IPS-18c (cell line): Measurements from ENCODE around the gene JSRP1.

Experiments used
- H3K4me3 ChIP-seq: 2 replicates; pipeline ENCODE4 v1.7.0; 2013; ENCODE audit warnings: low read depth, mild to moderate bottlenecking, low read length, moderate library complexity; ENCODE audit not compliant: insufficient read depth
- H3K9me3 ChIP-seq: one replicate; pipeline ENCODE4 v1.6.1; 2013; ENCODE audit warnings: mild to moderate bottlenecking, low read length, moderate library complexity; ENCODE audit not compliant: control insufficient read depth, insufficient read depth

The JSRP1 gene

DNA sequence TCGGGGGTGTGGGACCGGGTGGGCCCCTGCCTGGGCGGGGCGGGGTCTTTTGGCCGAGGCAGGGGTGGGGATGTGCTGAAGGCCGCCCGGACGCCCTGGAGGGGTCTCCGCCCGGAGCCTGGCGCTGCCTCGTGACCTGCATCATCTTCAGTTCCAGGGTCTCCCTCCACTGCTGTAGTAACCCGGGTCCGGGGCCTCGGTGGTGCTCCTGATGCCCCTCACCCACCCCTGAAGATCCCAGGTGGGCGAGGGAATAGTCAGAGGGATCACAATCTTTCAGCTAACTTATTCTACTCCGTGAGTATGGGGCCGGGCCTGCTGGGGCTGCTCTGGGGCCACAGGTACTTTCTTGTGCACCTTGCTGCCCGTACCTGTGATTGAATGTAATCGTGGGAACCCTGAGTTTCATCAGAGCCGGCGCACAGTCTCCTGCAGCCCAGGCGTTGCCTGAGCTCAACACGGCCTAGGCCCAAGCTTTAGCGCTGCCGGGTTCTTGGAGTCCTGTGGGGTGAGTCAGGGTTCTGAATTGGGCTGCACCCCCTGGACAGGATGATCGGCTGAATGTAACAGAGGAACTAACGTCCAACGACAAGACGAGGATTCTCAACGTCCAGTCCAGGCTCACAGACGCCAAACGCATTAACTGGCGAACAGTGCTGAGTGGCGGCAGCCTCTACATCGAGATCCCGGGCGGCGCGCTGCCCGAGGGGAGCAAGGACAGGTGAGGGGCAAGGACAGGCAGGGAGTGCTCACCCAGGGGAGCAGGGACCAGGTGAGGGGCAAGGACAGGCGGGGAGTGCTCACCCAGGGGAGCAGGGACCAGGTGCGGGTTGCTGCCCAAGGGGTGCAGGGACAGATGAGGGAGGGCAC, 15.3 kb upstream of the JSRP1 start:
- Histone ChIP-seq H3K4me3 (peak overlapping the region; percentile 98), H3K9me3 (no peaks in the 10 kb centered on the region)

DNA sequence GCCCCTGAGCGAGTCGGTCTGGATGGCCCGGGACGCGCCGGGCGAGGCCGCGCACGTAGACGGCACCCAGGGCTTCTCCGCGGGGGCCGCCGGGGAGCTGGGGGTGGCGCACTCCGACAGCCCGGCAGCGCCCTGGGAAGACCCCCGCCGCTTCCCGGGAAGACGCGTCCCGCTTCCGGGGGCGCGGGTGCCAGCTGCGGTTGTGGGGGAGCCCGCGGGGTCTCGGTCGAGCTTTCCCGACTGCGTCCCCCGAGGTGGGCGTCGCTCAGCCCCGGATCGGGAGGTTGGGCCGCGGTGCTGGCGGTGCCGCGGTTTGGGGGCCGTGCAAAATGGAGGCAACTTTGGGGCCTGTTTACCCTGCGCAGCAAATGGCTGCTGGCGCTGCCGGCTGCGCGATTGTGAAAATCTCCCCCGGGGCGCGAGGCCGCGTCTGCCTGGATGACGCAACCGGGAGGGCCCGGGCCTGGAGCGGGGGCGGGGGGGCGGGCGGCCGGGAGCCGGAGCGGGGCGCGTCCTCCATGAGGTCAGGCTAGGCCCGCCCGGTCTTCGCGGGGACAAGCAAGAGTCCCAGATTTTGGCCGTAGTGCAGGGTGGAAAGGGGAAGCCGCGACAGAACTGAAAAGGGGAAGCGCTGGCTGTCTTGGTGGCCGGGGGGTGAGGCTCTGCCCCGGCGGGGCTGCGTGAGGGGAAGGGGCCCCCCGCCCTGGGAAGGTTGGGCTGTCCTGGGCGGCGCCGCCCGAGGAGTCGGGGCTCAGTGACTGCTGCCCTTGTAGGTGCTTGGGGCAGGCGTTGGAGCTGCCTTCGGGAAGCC, 14.4 kb upstream of the JSRP1 start:
- H3K4me3 ChIP-seq, result peak overlapping the region; percentile 98
- H3K9me3 ChIP-seq, result no peaks in the 10 kb centered on the region

DNA sequence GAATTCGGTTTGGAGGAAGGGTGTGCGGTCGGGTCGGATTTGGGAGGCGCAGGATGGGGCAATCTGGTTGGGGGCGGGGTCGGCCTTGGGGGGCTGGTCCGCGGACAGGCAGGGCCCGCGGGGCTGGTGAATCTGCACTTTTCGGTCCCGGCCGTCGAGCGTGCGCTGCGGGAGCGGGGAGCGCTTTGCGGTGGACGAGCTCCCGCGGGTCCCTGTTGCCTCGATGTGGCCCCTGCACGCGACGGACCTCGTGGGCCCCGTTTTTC, 13.9 kb upstream of the JSRP1 start:
- Histone ChIP-seq H3K4me3 (peak overlapping the region; percentile 98), H3K9me3 (no peaks in the 10 kb centered on the region)

DNA sequence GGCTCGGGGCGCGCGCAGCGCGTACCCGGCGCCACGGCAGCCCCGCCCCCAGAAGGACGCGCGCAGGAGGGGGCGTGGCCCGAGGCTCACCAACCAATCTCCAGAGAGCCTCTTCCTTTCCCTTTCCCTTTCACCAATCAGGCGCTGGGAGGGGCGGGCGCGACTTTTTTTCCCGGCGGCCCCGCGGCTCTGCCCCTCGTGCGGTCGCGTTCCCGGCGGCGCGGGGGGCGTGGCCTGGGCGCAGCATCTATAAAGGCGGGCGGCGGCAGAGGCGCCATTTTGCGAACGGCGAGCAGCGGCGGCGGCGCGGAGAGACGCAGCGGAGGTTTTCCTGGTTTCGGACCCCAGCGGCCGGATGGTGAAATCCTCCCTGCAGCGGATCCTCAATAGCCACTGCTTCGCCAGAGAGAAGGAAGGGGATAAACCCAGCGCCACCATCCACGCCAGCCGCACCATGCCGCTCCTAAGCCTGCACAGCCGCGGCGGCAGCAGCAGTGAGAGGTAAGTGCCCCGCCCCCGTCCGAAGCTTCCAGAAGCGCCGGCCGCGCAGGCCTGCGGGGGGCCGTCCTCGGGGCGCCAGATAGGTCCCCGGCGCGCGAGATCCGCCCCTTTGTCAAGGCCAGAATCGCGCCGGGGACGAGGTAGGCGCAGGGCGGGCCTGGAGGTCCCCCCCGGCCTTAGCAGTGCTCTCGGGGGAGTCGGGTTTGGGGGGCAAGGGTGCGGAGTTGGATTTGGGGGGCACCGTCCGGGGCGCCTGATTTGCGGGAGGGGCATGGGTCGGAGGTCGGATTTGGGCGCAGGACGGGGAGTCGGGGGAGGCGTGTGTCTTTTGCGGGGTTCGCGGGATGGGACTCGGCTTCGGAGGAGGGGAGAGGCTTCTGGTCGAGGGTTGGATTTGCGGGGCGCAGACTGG, 13.3 kb upstream of the JSRP1 start:
- H3K9me3 ChIP-seq, result no peaks in the 10 kb centered on the region

DNA sequence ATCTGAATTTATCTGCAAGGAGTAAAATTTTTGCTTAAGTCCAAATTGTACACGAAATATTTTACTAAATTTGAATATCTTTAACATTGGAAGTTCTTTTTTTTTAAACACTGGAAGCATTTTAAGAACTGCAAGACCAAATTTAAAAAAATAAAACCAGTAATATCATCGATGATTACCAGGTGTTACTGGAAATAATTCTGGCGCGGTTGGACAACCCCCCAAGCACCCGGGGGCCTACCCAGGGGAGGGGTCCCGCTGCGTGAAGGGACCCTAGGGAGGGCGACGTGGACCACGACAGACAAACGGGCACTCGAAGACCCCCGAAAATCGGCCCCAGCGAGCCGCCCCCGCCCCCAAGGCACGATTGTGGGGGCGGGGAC, 12.6 kb upstream of the JSRP1 start:
- no peaks in the 10 kb centered on the region for H3K9me3 ChIP-seq

More for the DNA sequence above, 13.3 kb upstream of the JSRP1 start:
- H3K4me3 ChIP-seq, result peak overlapping the region; percentile 98

DNA sequence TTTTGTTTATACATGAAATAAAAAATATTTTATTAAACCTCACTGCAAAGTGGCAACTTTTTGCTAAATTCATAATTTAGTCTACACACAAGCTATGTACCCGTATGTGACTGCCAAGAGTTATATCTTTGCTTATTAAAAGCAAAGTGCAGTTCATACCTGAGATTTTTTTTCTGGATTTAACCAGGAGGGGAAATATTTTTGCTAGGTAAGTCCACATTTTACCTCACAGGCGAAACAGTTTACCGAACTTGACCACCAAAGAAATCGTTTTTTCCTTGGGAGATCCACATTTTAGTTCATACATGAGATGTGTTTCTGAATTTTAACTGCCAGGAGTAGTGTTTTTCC, 12.2 kb upstream of the JSRP1 start:
- no peaks in the 10 kb centered on the region for H3K9me3 ChIP-seq
- peak overlapping the region; percentile 78; the same call in 1 of the 2 replicates for H3K4me3 ChIP-seq

More for the DNA sequence above, 12.6 kb upstream of the JSRP1 start:
- H3K4me3 ChIP-seq, result peak overlapping the region; percentile 78

DNA sequence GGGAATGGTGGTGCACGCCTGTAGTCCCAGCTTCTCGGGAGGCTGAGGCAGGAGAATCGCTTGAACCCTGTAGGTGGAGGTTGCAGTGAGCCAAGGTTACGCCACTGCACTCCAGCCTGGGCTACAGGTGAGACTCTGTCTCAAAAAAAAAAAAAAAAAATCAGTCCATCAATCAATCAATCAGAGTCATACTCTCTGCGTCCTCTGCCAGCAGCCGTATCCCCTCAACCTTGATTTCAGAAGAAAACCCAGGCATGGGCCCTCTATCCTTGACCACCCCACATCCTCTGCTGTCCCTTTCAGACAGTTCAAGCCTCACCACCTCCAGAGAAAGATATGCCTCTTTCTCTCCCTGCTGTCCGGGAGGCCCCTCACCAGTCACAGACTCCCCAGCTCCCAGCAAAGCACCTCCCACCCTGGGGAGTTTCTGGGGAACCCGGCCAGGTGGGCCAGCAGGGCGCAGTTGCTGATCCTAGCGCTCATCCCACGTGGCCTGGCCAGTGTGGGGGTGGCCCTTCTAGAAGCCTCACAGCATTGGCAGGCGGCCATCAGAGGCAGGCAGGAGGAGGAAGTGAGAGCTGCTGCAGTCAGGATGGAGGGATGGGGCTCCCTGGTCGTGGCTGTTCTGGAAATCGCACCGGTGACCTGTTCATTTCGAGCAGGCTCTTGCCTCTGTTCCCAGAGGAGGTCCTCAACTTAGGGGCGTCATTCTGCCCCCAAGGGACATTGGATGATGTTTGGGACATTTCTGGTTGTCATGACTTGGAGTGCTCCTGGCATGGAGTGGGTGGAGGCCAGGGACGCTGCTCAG, 10.2 kb upstream of the JSRP1 start:
- Histone ChIP-seq H3K9me3 (no peaks in the 10 kb centered on the region), H3K4me3 (no peak overlapping the region)

DNA sequence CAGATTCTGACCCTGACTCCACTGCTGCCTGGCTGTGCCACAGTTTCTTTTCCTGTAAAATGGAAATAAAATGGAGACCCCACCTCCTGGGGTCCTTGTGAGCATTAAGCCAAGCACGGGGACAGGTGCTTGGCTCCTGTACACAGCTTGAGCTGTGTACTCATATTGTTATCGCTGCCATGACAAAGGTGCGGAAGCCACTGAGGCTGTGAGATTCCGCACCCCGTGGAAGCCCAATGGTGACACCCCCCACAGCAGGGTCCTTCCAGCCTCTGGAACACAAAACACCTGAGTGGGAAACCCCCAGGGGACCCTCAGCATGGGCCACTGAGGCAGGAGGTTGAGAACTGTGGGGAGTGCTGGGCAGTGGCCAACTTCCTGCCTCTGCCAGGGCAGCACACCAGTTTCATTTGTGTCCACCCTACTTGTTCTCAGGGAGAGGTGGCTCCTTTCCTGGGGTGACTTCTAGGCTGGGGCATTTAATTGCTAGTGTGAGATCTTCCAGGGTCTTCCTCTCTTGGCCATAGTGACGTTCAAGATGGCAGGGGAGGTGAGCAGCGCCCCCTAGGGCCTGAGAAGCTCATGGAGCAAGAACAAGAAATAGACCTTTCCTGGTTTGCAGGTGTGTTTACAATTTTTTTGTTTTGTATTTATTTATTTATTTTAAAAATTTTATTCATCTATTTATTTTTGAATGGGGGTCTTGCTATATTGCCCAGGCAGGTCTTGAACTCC, 5.4 kb upstream of the JSRP1 start:
- H3K9me3 ChIP-seq, result no peaks in the 10 kb centered on the region
- no peak overlapping the region for H3K4me3 ChIP-seq

DNA sequence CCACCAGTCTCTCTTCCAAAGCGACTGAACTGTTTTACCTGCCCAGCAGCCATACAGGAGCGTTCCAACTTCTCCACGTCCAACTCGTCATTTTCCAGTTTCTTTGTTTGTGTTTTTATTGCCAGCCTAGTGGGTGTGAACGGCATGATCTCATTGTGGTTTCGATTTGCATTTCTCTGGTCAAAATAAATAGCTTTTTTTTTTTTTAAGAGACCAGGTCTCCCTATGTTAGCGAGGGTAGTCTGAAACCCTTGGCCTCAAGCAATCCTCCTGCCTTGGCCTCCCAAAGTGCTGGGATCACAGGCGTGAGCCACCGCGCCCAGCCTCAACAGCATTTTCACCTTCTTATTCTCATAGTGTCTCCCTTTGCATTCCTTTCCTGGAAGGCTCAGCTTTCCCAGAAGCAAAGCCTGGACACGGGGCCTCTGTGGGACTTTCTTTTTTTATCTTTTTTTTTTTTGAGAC, 4.2 kb upstream of the JSRP1 start:
- Histone ChIP-seq H3K4me3 (no peak overlapping the region), H3K9me3 (no peaks in the 10 kb centered on the region)

DNA sequence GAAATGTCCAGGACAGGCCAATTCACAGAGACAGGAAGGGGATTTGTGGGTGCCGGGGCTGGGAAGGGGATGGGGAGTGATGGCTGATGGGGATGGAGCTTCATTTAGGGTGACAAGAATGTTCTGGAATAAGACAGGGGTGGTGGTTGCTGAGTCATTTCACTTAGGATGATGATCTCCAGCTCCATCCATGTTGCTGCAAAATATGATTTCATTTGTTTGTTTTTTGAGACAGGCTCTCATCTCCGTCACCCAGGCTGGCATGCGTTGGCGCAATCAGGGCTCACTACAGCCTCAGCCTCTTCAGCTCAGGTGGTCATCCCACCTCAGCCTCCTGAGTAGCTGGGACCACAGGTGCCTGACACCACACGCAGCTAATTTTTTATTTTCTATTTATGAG, 3.1 kb upstream of the JSRP1 start:
- no peak overlapping the region for H3K4me3 ChIP-seq
- H3K9me3 ChIP-seq, result no peaks in the 10 kb centered on the region

DNA sequence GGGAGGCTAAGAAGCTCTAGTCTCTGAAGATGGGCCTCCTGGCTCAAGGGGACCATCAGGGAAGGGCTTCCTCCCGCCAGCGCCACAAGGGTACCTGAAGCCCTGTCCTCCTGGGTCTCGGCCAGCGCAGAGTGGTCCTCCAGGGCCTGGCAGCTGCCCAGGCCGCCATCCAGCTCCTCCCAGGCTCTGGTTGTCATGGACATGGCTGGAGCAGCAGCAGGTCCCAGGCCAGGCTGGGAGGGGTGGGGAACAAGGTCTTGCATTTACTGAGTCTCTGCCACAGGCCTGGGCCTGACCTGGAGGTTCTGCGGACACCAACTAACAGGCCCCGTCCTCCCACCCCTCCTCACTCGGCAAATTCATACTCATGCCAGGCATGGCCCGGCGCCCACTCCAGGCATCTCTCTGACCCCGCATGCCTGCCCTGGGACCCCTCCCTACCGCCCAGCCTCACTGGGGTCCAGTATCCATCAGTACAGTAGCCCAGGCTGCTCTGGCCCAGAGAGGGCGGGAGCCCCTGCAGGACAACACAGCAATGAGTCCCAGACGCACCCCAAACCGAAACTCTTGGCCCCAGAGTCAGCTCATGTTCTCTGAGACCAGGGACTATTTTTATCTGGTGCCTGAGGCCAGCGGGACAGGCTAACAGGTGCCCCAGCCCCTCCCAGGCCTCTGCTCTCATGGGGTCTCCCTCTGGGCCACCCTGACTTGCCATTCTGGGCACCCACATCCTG, 938 bp downstream of the JSRP1 start:
- H3K4me3 ChIP-seq, result no peak overlapping the region
- no peaks in the 10 kb centered on the region for H3K9me3 ChIP-seq

DNA sequence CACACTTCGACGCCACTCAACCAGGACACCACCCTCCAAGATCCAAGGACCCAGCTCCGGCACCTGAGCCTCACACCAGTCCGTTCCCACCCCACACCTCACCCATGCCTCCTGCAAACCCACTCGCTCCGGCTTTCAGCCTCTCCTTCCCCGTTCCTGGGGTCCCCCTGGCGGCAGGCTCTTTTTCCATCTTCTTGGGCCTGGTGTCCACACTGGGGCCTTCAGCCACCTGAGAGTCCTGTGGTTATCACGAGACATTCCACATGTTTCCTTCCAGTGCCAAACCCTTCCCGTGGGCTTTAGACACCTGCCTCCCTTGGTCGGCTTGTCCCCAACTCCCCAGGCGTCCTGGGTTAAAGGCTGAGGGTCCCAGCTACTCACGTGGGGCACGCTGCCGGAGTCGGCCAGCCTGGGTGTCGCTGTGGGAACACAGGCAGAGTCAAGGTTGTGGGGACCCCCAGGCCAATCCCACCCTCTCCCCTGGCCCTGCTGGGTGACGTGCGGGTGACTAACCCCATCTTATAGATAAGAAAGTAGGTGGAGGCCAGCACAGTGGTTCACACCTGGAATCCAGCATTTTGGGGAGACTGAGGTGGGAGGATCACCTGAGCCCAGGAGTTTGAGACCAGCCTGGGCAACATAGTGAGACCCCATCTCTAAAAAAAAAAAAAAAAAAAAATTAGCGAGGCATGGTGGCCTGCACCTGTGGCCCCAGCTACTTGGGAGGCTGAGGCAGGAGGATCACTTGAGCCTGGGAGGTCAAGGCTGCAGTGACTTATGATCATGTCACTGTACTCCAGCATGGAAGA, 1.9 kb downstream of the JSRP1 start:
- Histone ChIP-seq H3K4me3 (peak overlapping the region; percentile 57), H3K9me3 (no peaks in the 10 kb centered on the region)

DNA sequence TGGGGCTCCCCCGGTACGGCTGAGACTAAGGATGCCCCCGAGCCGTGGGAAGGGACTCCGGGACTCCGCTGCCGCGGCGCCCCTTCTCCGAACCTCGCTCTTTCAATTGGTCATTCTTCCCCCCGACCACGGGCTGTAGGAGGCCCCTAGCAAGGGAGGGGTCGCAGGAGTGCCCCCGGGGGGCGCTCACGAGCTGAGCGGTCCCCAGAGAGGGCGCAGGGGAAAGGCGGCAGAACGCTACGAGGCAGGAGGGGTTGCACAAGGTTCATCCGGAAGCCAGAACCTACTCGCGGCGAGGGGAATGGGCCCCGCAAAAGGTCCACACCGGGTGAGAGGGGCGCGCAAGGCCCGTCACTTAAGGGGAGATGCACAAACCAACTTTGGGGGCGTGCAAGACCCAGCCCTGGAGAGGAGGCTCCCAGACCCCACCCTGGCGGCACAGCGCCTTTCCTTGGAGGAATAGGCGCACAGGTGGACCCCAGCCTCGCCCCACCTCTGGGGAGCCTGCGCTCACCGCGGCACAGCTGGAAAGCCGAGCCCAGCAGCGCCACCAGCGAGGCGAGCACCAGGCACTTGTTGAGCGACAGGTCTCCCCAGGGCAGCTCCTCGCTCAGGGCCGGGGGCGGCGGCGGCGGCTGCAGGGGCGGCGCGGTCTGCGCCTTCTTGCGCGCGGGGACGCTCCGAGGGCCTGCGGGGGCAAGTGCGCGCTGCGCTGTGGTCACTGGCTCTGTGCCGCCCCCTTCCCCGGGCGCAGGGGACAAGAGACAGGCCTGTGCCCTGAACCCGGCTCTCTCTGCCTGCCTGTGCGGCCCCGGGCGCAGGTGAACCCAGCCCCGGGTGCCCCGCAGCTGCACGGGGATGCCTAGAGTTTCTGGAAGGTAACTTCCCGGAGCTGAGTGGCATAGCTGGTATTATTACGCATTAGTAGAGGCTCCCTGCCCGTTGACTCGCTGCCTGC, 2.8 kb downstream of the JSRP1 start:
- H3K4me3 ChIP-seq, result peak overlapping the region; percentile 57

DNA sequence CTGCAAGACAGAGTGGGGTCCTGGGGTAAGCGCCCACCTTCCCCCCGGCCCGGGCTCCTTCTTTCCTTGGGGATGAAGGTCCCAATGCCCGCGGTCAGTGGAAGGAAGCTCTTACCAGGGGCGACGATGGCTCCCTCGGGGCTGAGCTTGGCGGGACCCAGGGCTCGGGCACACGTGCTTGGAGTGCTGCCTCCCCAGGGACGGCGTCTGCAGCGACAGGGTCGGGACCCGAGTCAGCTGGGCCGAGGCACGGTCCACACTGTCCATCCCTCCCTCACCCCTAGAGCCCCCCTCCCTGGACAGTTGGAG, 3.5 kb downstream of the JSRP1 start:
- Histone ChIP-seq H3K9me3 (no peaks in the 10 kb centered on the region), H3K4me3 (peak overlapping the region; percentile 57)

More for the DNA sequence above, 2.8 kb downstream of the JSRP1 start:
- no peaks in the 10 kb centered on the region for H3K9me3 ChIP-seq
